ENCODE data around the gene DPEP1. TPM values are rescaled to one million over a fixed set of nuclear protein-coding genes. Genes with fewer than 3 reads are reported as not detected.

Gene DPEP1
- total and polyA plus RNA-seq, 2 donors from 2014 or later = 24.2 to 433 TPM

- peaks cover 0 to 3% (median 3%) of the 10 kb centered on the region in 3 donors for H3K36me3 ChIP-seq (ENCODE audit: control insufficient read depth in 2 of 3, insufficient read depth in 3 of 3, low read length in 3 of 3)
- no peak for FAIRE-seq
- no peak for TF ChIP-seq CTCF (IDR thresholded peaks at IDR 0.05; ENCODE audit: borderline replicate concordance, extremely low read depth, insufficient read depth)
- no peak overlapping the region for H3K4me3 ChIP-seq (ENCODE audit: low read length in 3 of 3)
- no peak for DNase-seq
- H3K9me3 ChIP-seq (ENCODE audit: control insufficient read depth in 2 of 3, insufficient read depth in 1 of 3, low read length in 3 of 3) = no peaks in the 10 kb centered on the region
- H3K4me1 ChIP-seq (ENCODE audit: control insufficient read depth in 2 of 3, insufficient read depth in 2 of 3, low read depth in 1 of 3, low read length in 3 of 3) = peaks cover 0 to 13% (median 5%) of the 10 kb centered on the region in 3 donors
- H3K27ac ChIP-seq (ENCODE audit: low read depth in 2 of 2, low read length in 2 of 2) = no peak overlapping the region
- no peak overlapping the region for H3K9ac ChIP-seq (ENCODE audit: low read length in 3 of 3)
- intact Hi-C loops (cut with DNase I) = no loop called here
- H3K27me3 ChIP-seq (ENCODE audit: control insufficient read depth, insufficient read depth, low read length) = no peaks in the 10 kb centered on the region
Measured at GRCh38 chr16:89653656-89654295, 40.3 kb downstream of the DPEP1 start.

- DNase-seq (no peak), FAIRE-seq (no peak)
- peaks cover 0 to 3% (median 3%) of the 10 kb centered on the region in 3 donors for H3K36me3 ChIP-seq (ENCODE audit: control insufficient read depth in 2 of 3, insufficient read depth in 3 of 3, low read length in 3 of 3)
- H3K9ac ChIP-seq (ENCODE audit: low read length in 3 of 3) = no peak overlapping the region
- intact Hi-C loops (cut with DNase I) = no loop called here
- no peak overlapping the region for H3K27ac ChIP-seq (ENCODE audit: low read depth in 2 of 2, low read length in 2 of 2)
- no peaks in the 10 kb centered on the region for H3K9me3 ChIP-seq (ENCODE audit: control insufficient read depth in 2 of 3, insufficient read depth in 1 of 3, low read length in 3 of 3)
- TF ChIP-seq CTCF (IDR thresholded peaks at IDR 0.05; ENCODE audit: borderline replicate concordance, extremely low read depth, insufficient read depth) = no peak
- H3K27me3 ChIP-seq (ENCODE audit: control insufficient read depth, insufficient read depth, low read length) = no peaks in the 10 kb centered on the region
- H3K4me1 ChIP-seq (ENCODE audit: control insufficient read depth in 2 of 3, insufficient read depth in 2 of 3, low read depth in 1 of 3, low read length in 3 of 3) = peaks cover 0 to 13% (median 5%) of the 10 kb centered on the region in 3 donors
- no peak overlapping the region for H3K4me3 ChIP-seq (ENCODE audit: low read length in 3 of 3)
Measured at GRCh38 chr16:89655062-89655643, 41.7 kb downstream of the DPEP1 start.

- intact Hi-C loops (cut with DNase I) = no loop called here
- no peaks in the 10 kb centered on the region for H3K9me3 ChIP-seq (ENCODE audit: control insufficient read depth in 2 of 3, insufficient read depth in 1 of 3, low read length in 3 of 3)
- DNase-seq (peak in 1 of 5 donors; percentile 83), FAIRE-seq (no peak)
- peaks cover under 1 to 2% (median 2%) of the 10 kb centered on the region in 3 donors for H3K36me3 ChIP-seq (ENCODE audit: control insufficient read depth in 2 of 3, insufficient read depth in 3 of 3, low read length in 3 of 3)
- peak overlapping the region in 2 of 3 donors; percentile 42 to 89 for H3K4me3 ChIP-seq (ENCODE audit: low read length in 3 of 3)
- peak overlapping the region in 1 of 3 donors; percentile 81 for H3K9ac ChIP-seq (ENCODE audit: low read length in 3 of 3)
- TF ChIP-seq CTCF (IDR thresholded peaks at IDR 0.05; ENCODE audit: borderline replicate concordance, extremely low read depth, insufficient read depth) = no peak
- peaks cover 0 to 13% (median 5%) of the 10 kb centered on the region in 3 donors for H3K4me1 ChIP-seq (ENCODE audit: control insufficient read depth in 2 of 3, insufficient read depth in 2 of 3, low read depth in 1 of 3, low read length in 3 of 3)
- H3K27me3 ChIP-seq (ENCODE audit: control insufficient read depth, insufficient read depth, low read length) = no peaks in the 10 kb centered on the region
- H3K27ac ChIP-seq (ENCODE audit: low read depth in 2 of 2, low read length in 2 of 2) = no peak overlapping the region
Measured at GRCh38 chr16:89656435-89657121, 43.1 kb downstream of the DPEP1 start.
